ENCODE measurements around the gene ONECUT3.

GRCh38 chr19:1807030-1807694 is 53.9 kb downstream of the ONECUT3 start:
- TF ChIP-seq CTCF (IDR thresholded peaks at IDR 0.05; ENCODE audit: low read depth, low read length) = no peak
- no peak for TF ChIP-seq EZH2phosphoT487 (IDR thresholded peaks at IDR 0.05; ENCODE audit: low read depth)
